ENCODE results near the gene LPCAT1. TPM values are rescaled to one million over a fixed set of nuclear protein-coding genes. Genes with fewer than 3 reads are reported as not detected.

LPCAT1 gene
- total and polyA plus RNA-seq, 2 experiments from 2014 or later, result 78.0 to 255 TPM

GRCh38 chr5:1439388-1440097 lies 84.2 kb downstream of the LPCAT1 start (continued):
- TF ChIP-seq ZNF462 (CRISPR knock-in tag; IDR thresholded peaks at IDR 0.05) (no peak), CTCF (conservative IDR thresholded peaks at IDR 0.05; ENCODE audit: low read depth in 2 of 2) (no peak), ZNF114 (CRISPR knock-in tag; IDR thresholded peaks at IDR 0.05) (no peak)

- no peak overlapping the region for H3K27ac Mint-ChIP-seq
- no peak for ATAC-seq
- Histone ChIP-seq H3K4me3 (no peak overlapping the region), H3K79me2 (replicated peaks; ENCODE audit: insufficient read depth) (no peaks in the 10 kb centered on the region), H3K27ac (ENCODE audit: low read depth) (no peak overlapping the region), H3K4me2 (no peak overlapping the region), H2AFZ (no peak overlapping the region), H4K20me1 (replicated peaks; ENCODE audit: insufficient read depth) (peaks cover 5% of the 10 kb centered on the region), H3K27me3 (ENCODE audit: insufficient read depth) (peaks cover 17% of the 10 kb centered on the region), H3K36me3 (ENCODE audit: insufficient read depth) (no peaks in the 10 kb centered on the region), H3K9me2 (ENCODE audit: insufficient read depth) (peaks cover 8% of the 10 kb centered on the region), H3F3A (replicated peaks; ENCODE audit: low read depth) (no peaks in the 10 kb centered on the region), H3K4me1 (ENCODE audit: insufficient read depth) (no peaks in the 10 kb centered on the region)
- H3K27me3 Mint-ChIP-seq (ENCODE audit: insufficient read depth, low read depth, poor library complexity), result peaks cover 24% of the 10 kb centered on the region
- peaks cover 11% of the 10 kb centered on the region for H3K9me3 Mint-ChIP-seq
- no peaks in the 10 kb centered on the region; the same call in 2 of the 3 replicates for H3K36me3 Mint-ChIP-seq (ENCODE audit: low read depth)
- no peaks in the 10 kb centered on the region; the same call in 2 of the 3 replicates for H3K4me1 Mint-ChIP-seq
- H3K4me3 Mint-ChIP-seq, result no peak overlapping the region
- DNase-seq (ENCODE audit: low spot score), result no peak
- TF ChIP-seq ZNF114 (CRISPR knock-in tag; IDR thresholded peaks at IDR 0.05), result no peak
- no peak for TF ChIP-seq STAT1 (IDR thresholded peaks at IDR 0.05; ENCODE audit: unreplicated experiment)
- no peak for TF ChIP-seq EZH2phosphoT487 (IDR thresholded peaks at IDR 0.05; ENCODE audit: unreplicated experiment)
- no peak for TF ChIP-seq NANOG (IDR thresholded peaks at IDR 0.05; ENCODE audit: borderline replicate concordance)
- no peak for TF ChIP-seq ZNF462 (CRISPR knock-in tag; IDR thresholded peaks at IDR 0.05)
- no peak for TF ChIP-seq EZH2 (IDR thresholded peaks at IDR 0.05; ENCODE audit: low read depth, unreplicated experiment)
Observed at GRCh38 chr5:1438871-1439270, 84.9 kb downstream of the LPCAT1 start.

Measured in GM23338 (cell line).